GM23248 (cell line): ENCODE measurements around the gene USP37. TPM values are rescaled to one million over a fixed set of nuclear protein-coding genes. Genes with fewer than 3 reads are reported as not detected.
A peak's percentile ranks its signal among the peaks of the same experiment; 100 is the strongest.

Experiments
- DNase-seq: peaks from one replicate; pipeline ENCODE4 v3.0.0-alpha.2; 2015
- H2AFZ ChIP-seq: fragments of 200-600 bp; sonication (generic); 2 replicates; pipeline ENCODE4 v1.6.1; 2016; ENCODE audit warnings: antibody characterized with exemption
- H3F3A ChIP-seq: fragments of 200-600 bp; sonication (generic); 2 replicates; pipeline ENCODE4 v1.6.1; 2016; ENCODE audit warnings: mild to moderate bottlenecking, antibody characterized with exemption, mixed run types; ENCODE audit not compliant: insufficient read depth
- H3K27ac ChIP-seq: fragments of 200-600 bp; sonication (generic); 2 replicates; pipeline ENCODE4 v1.5.1; 2016; ENCODE audit warnings: mild to moderate bottlenecking
- H3K27me3 ChIP-seq: fragments of 200-600 bp; sonication (generic); replicated peaks from 2 replicates; pipeline ENCODE4 v1.6.1; 2016; ENCODE audit warnings: mild to moderate bottlenecking; ENCODE audit not compliant: insufficient read depth
- H3K36me3 ChIP-seq: fragments of 200-600 bp; sonication (generic); 2 replicates; pipeline ENCODE4 v1.6.1; 2016; ENCODE audit warnings: low read depth, mild to moderate bottlenecking
- H3K4me1 ChIP-seq: fragments of 200-600 bp; sonication (generic); 2 replicates; pipeline ENCODE4 v1.6.1; 2016; ENCODE audit warnings: mild to moderate bottlenecking; ENCODE audit not compliant: insufficient read depth
- H3K4me2 ChIP-seq: fragments of 200-600 bp; sonication (generic); one replicate; pipeline ENCODE4 v1.6.1; 2016; ENCODE audit warnings: mild to moderate bottlenecking; ENCODE audit not compliant: unreplicated experiment
- H3K4me3 ChIP-seq: fragments of 200-600 bp; sonication (generic); 2 replicates; pipeline ENCODE4 v1.5.1; 2016; ENCODE audit warnings: mild to moderate bottlenecking
- H3K79me2 ChIP-seq: fragments of 200-600 bp; sonication (generic); 2 replicates; pipeline ENCODE4 v1.6.1; 2016; ENCODE audit warnings: mild to moderate bottlenecking; ENCODE audit not compliant: insufficient read depth
- H3K9ac ChIP-seq: fragments of 200-600 bp; sonication (generic); 2 replicates; pipeline ENCODE4 v1.6.1; 2016; ENCODE audit warnings: mild to moderate bottlenecking
- H3K9me2 ChIP-seq: fragments of 200-600 bp; sonication (generic); 2 replicates; pipeline ENCODE4 v1.6.1; 2016; ENCODE audit warnings: mixed run types, mild to moderate bottlenecking, moderate library complexity; ENCODE audit not compliant: insufficient read depth
- H3K9me3 ChIP-seq: fragments of 200-600 bp; sonication (generic); one replicate; pipeline ENCODE4 v1.6.1; 2017; ENCODE audit warnings: low read depth
- H4K20me1 ChIP-seq: fragments of 200-600 bp; sonication (generic); 2 replicates; pipeline ENCODE4 v1.6.0; 2016; ENCODE audit not compliant: insufficient read depth
- EZH2 ChIP-seq: fragments of 200-600 bp; sonication (generic); IDR thresholded peaks from 2 replicates; pipeline ENCODE4 v1.6.1; 2018; ENCODE audit warnings: antibody characterized with exemption, mild to moderate bottlenecking; ENCODE audit not compliant: insufficient read depth, poor library complexity, severe bottlenecking
- EZH2phosphoT487 ChIP-seq: fragments of 200-600 bp; sonication (generic); IDR thresholded peaks from 2 replicates; pipeline ENCODE4 v1.6.1; 2018; ENCODE audit warnings: antibody characterized with exemption, moderate library complexity, mild to moderate bottlenecking, low read depth; ENCODE audit not compliant: insufficient read depth
- WGBS, 2 experiments: methylation state at CpG; one replicate each; pipeline ENCODE4 v1.1.6; 2015 to 2017; ENCODE audit warnings: low lambda C conversion rate in 2 of 2, low coverage in 1 of 2; ENCODE audit errors: missing lambda C conversion rate in 2 of 2; 5-methylcytosine and 5-hydroxymethylcytosine counted together
- in situ Hi-C: fragments of 300-500 bp; cut with MboI; formaldehyde crosslinking; loops from 2 replicates; pipeline ENCODE4 v1.15.0; 2020
- polyA plus RNA-seq: library from polyadenylated mRNA; unstranded; fragments of >200 nt; fragmentation: Nextera tagmentation; extraction: Ambion mirVana; gene quantifications from 2 replicates; pipeline ENCODE4 v1.2.1, GENCODE V29; 2016
- total RNA-seq: library from RNA; depleted of rRNA; stranded (reverse); fragments of >200 nt; shearing (Covaris generic); gene quantifications from 2 replicates; pipeline ENCODE4 v1.2.3, GENCODE V29; 2014

Gene USP37
- total and polyA plus RNA-seq, 2 experiments from 2014 or later = 5.0 to 6.6 TPM

GRCh38 chr2:218569038-218569431 lies 884 bp upstream of the USP37 start:
- Histone ChIP-seq H3K79me2 (peaks cover 97% of the 10 kb centered on the region), H3K4me1 (peaks cover 17% of the 10 kb centered on the region), H4K20me1 (peaks cover 3% of the 10 kb centered on the region; the same call in 1 of the 2 replicates), H3K36me3 (0 out of 2 replicates have a peak, but pooled peaks cover 7% of the 10 kb centered on the region), H3F3A (peaks cover 26% of the 10 kb centered on the region), H3K9me3 (no peaks in the 10 kb centered on the region), H3K27ac (peak overlapping the region; percentile 97), H3K4me3 (peak overlapping the region; percentile 97), H3K4me2 (peak overlapping the region; percentile 91), H2AFZ (peak overlapping the region; percentile 67), H3K9me2 (no peaks in the 10 kb centered on the region), H3K27me3 (no peaks in the 10 kb centered on the region), H3K9ac (peak overlapping the region; percentile 97)
- peak; percentile 90 for DNase-seq
- 1 to 2% methylated on average over 31 of the region's 31 CpGs for WGBS, 2 experiments
- TF ChIP-seq EZH2phosphoT487 (no peak), EZH2 (no peak)
- in situ Hi-C loops = no loop called here

- H3K9me2 ChIP-seq = no peaks in the 10 kb centered on the region
- H3K27me3 ChIP-seq = no peaks in the 10 kb centered on the region
- H3K79me2 ChIP-seq = peaks cover 97% of the 10 kb centered on the region
- peaks cover 26% of the 10 kb centered on the region for H3F3A ChIP-seq
- peak overlapping the region; percentile 97 for H3K4me3 ChIP-seq
- H3K36me3 ChIP-seq = 0 out of 2 replicates have a peak, but pooled peaks cover 4% of the 10 kb centered on the region
- peak overlapping the region; percentile 90 for H3K9ac ChIP-seq
- 0 to 1% methylated on average over 10 to 19 of the region's 19 CpGs for WGBS, 2 experiments
- peaks cover 3% of the 10 kb centered on the region; the same call in 1 of the 2 replicates for H4K20me1 ChIP-seq
- peak overlapping the region; percentile 94 for H2AFZ ChIP-seq
- in situ Hi-C loops = no loop called here
- no peaks in the 10 kb centered on the region for H3K9me3 ChIP-seq
- DNase-seq = no peak
- peaks cover 17% of the 10 kb centered on the region for H3K4me1 ChIP-seq
- no peak for TF ChIP-seq EZH2phosphoT487
- no peak for TF ChIP-seq EZH2
- peak overlapping the region; percentile 96 for H3K4me2 ChIP-seq
- H3K27ac ChIP-seq = peak overlapping the region; percentile 65
These were observed 358 bp downstream of the USP37 start for GRCh38 chr2:218567797-218568189.

DNA sequence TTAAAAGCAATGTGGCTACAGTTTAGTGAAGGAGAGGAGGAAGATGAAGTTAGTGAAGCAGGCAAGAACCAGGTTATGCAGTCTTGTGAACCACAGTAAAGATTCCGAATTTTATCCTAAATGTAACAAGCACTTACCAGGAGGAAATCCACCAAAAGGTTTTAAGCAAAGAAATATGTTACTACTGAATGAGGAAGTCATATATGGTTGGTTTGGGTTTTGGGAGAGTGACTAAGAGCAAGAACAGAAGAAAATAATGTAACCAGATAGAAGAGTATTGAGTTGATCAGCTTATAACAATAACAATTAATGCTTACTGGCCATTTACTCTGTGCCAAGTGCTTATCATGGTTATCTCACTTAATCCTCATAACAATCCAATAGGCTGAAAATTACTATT lies 1.9 kb downstream of the USP37 start:
- TF ChIP-seq EZH2phosphoT487 (no peak), EZH2 (no peak)
- H3F3A ChIP-seq = peaks cover 21% of the 10 kb centered on the region
- H3K27ac ChIP-seq = no peak overlapping the region
- in situ Hi-C loops = no loop called here
- no peaks in the 10 kb centered on the region for H3K27me3 ChIP-seq
- no peak overlapping the region for H3K9ac ChIP-seq
- no peaks in the 10 kb centered on the region for H3K9me2 ChIP-seq
- peaks cover 16% of the 10 kb centered on the region for H3K4me1 ChIP-seq
- H3K36me3 ChIP-seq = no peaks in the 10 kb centered on the region; the same call in 1 of the 2 replicates
- H3K9me3 ChIP-seq = no peaks in the 10 kb centered on the region
- no peak overlapping the region for H3K4me3 ChIP-seq
- peaks cover 94% of the 10 kb centered on the region for H3K79me2 ChIP-seq
- H2AFZ ChIP-seq = no peak overlapping the region
- peaks cover 3% of the 10 kb centered on the region; the same call in 1 of the 2 replicates for H4K20me1 ChIP-seq
- DNase-seq = no peak
- WGBS, 2 experiments = 91 to 97% methylated on average over 1 of the region's 1 CpG
- no peak overlapping the region for H3K4me2 ChIP-seq

- Histone ChIP-seq H2AFZ (no peak overlapping the region), H3K4me1 (0 out of 2 replicates have a peak, but pooled peaks cover 6% of the 10 kb centered on the region), H3K9ac (no peak overlapping the region), H3K79me2 (peaks cover 72% of the 10 kb centered on the region), H3F3A (peaks cover 5% of the 10 kb centered on the region), H3K27ac (no peak overlapping the region), H3K4me3 (no peak overlapping the region), H3K4me2 (no peak overlapping the region), H3K9me3 (no peaks in the 10 kb centered on the region), H3K36me3 (peaks cover 9% of the 10 kb centered on the region), H3K27me3 (no peaks in the 10 kb centered on the region), H4K20me1 (no peaks in the 10 kb centered on the region), H3K9me2 (no peaks in the 10 kb centered on the region)
- in situ Hi-C loops = no loop called here
- TF ChIP-seq EZH2 (no peak), EZH2phosphoT487 (no peak)
- 95 to 100% methylated on average over 1 of the region's 1 CpG for WGBS, 2 experiments
- no peak for DNase-seq
These were observed 4.1 kb downstream of the USP37 start for GRCh38 chr2:218564056-218564455.
